H1 (cell line): ENCODE results near the gene KCNQ1OT1. TPM values are rescaled to one million over a fixed set of nuclear protein-coding genes. Genes with fewer than 3 reads are reported as not detected.

Experiments
- BCL11A ChIP-seq, 2 experiments: IDR thresholded peaks; one replicate each; pipeline ENCODE4 v1.6.1; 2011; ENCODE audit warnings: low read depth in 2 of 2, low read length in 2 of 2, mild to moderate bottlenecking in 2 of 2
- EZH2 ChIP-seq: fragments of 200-600 bp; sonication (generic); IDR thresholded peaks from 2 replicates; pipeline ENCODE4 v1.7.1; 2012; ENCODE audit warnings: low read depth, mild to moderate bottlenecking, moderate library complexity, low read length, inconsistent platforms; ENCODE audit not compliant: severe bottlenecking
- HDAC2 ChIP-seq, 2 experiments: fragments of 300-600 bp in 1 of 2; sonication (generic) in 1 of 2; IDR thresholded peaks; 2 replicates each; pipeline ENCODE4 v1.6.1; 2011 to 2012; ENCODE audit warnings: low read depth in 2 of 2, low read length in 2 of 2, mild to moderate bottlenecking in 2 of 2, moderate library complexity in 2 of 2, borderline replicate concordance in 1 of 2, inconsistent platforms in 1 of 2
- RAD21 ChIP-seq, 2 experiments: IDR thresholded peaks in 1 of 2; conservative IDR thresholded peaks in 1 of 2; 2 replicates each; pipeline ENCODE4 v1.6.1; 2011; ENCODE audit warnings: low read depth in 2 of 2, low read length in 2 of 2, improper control_type of control experiment in 1 of 2, inconsistent platforms in 1 of 2, mild to moderate bottlenecking in 1 of 2, moderate library complexity in 1 of 2
- RNF2 ChIP-seq: fragments of 200-900, 300-1000 bp; sonication (generic); IDR thresholded peaks from 2 replicates; pipeline ENCODE4 v1.7.1; 2016; ENCODE audit warnings: borderline replicate concordance, low read depth, mild to moderate bottlenecking, antibody characterized with exemption, low read length; ENCODE audit not compliant: poor library complexity, severe bottlenecking; ENCODE audit errors: missing control alignments
- SIN3A ChIP-seq, 2 experiments: IDR thresholded peaks in 1 of 2; conservative IDR thresholded peaks in 1 of 2; 2 replicates each; pipeline ENCODE4 v1.6.1; 2011 to 2012; ENCODE audit warnings: low read length in 2 of 2, improper control_type of control experiment in 1 of 2, low read depth in 1 of 2, mild to moderate bottlenecking in 1 of 2
- SRF ChIP-seq: IDR thresholded peaks from 2 replicates; pipeline ENCODE4 v1.6.1; 2011; ENCODE audit warnings: mild to moderate bottlenecking, low read depth, low read length, moderate library complexity
- polyA plus RNA-seq, 7 experiments: library from polyadenylated mRNA; depleted of rRNA in 3 of 7; stranded (reverse) in 5 of 7; unstranded in 2 of 7; fragments of >200 nt in 5 of 7; fragments of 200-250 nt in 2 of 7; gene quantifications; 1 replicate in 5 of 7; 2 replicates in 1 of 7; 4 replicates in 1 of 7; pipeline versions ENCODE4 v1.2.1 to v1.2.3, GENCODE V29; 2011 to 2013; ENCODE audit warnings: missing spikeins in 2 of 7, mixed read lengths in 2 of 7
- total RNA-seq: library from RNA; stranded (reverse); fragmentation: NEBNext Ultra II Directional; extraction: Animal tissue kit (Norgen Biotek cat#: 25700); gene quantifications from 2 replicates; pipeline ENCODE4 v1.2.1, GENCODE V29; 2021

Gene KCNQ1OT1
- total and polyA plus RNA-seq, 2 of the 8 experiments (the other 6 are each of a cell fraction or from before 2014, with no cell fraction given), result 0.21 to 1.2 TPM

DNA sequence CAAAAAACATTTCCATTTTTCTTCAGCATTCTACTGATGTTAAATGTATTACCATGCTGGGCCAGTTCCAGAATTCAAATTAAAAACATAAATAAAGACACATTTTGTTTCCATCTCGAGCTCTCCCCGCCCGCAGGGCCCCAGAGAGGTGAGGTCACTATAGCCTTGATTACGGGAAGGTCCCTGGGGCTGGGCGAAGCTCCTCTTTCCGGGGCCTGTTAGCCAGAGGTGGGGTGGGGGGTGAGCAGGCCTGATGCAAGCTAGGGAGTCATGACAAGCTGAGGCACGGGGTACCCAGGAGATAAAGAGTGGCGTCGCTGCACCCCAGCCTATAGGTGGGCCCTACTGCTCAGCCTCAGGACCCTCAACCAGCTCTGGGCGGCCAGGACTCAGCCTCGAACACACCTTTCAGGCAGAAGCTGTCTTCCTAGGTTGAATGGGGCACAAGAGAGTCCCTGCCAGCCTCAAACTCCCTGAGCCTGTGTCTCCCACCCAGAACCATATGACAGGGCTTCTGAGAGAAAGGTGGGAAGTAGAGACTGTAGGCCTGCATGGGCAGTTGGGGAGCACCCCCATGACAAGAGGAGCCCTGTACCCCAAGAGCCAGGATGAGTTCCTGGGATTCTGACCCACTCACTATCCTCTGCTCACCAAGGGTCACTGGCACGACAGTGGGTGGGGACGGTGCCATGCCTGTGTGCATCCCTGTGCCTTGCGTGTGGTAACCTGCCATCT, 34.8 kb downstream of the KCNQ1OT1 start (continued):
- TF ChIP-seq RAD21 (IDR thresholded peaks at IDR 0.05 in 1 of 2, conservative IDR thresholded peaks at IDR 0.05 in 1 of 2; ENCODE audit: low read depth in 2 of 2, low read length in 2 of 2) (no peak), EZH2 (no peak), RNF2 (no peak), BCL11A (IDR thresholded peaks at IDR 0.05; ENCODE audit: low read depth in 2 of 2, low read length in 2 of 2) (no peak), SRF (no peak), HDAC2 (IDR thresholded peaks at IDR 0.05; ENCODE audit: borderline replicate concordance in 1 of 2, low read depth in 2 of 2, low read length in 2 of 2) (no peak), SIN3A (conservative IDR thresholded peaks at IDR 0.05 in 1 of 2, IDR thresholded peaks at IDR 0.05 in 1 of 2; ENCODE audit: low read depth in 1 of 2, low read length in 2 of 2) (no peak)
